ENCODE measurements around the gene UBQLN3.

UBQLN3 gene

DNA sequence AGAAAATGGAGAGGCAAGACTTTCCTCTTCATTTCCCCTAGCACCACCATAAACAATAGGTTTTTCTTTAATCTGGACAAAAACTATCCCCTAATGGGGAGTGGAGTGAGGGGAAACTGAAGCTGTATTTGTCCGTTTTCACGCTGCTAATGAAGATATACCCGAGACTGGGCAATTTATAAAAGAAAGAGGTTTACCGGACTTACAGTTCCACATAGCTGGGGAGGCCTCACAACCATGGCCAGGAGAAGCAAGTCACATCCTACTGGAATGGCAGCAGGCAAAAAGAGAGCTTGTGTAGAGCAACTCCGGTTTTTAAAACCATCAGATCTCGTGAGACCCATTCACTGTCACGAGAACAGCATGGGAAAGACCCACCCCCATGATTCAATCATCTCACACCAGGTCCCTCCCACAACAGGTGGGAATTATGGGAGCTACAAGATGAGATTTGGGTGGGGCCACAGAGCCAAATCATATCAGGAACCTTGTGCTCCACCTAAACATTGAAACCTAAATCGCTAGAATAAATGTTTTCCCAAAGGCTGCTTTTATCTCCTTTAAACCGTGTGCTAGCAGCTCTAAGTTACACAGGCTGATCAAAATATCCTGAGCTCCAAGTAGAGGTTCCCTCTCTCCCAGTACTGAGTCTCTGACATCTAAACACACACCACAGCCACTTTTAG is 4.3 kb downstream of the UBQLN3 start:
- no peak for DNase-seq

GRCh38 chr11:5504403-5504921 is 5.3 kb downstream of the UBQLN3 start:
- no peak for DNase-seq

GRCh38 chr11:5500393-5500801 is 9.4 kb downstream of the UBQLN3 start:
- DNase-seq: no peak

DNA sequence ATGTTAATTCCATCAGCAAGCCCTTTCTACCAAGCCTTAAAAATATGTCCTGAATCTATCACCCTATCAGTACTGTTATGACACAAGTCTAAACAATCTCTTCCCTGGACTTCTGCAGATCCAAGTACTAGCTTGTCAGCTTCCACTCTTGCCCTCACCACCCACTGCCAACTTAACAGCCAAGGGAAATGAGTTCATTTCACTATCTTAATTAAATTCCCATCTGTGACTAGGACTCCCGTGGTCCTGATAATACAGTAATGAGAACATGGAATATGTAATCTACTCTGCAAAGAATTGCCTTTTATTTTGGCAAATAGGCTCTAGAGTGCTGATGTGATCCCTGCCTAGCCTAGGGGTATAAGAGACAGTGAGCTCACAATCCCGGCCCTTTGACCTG is 10.1 kb downstream of the UBQLN3 start:
- no peak for DNase-seq

- no peak for DNase-seq
These were observed 20.0 kb downstream of the UBQLN3 start for GRCh38 chr11:5489576-5490357.

GRCh38 chr11:5488798-5489399 is 20.9 kb downstream of the UBQLN3 start:
- no peak for DNase-seq

GRCh38 chr11:5488385-5488784 is 21.4 kb downstream of the UBQLN3 start, which contains the start of gene OR52D1:
TSS of gene OR52D1 (plus strand) at chr11:5488685. CDS start at chr11:5488707, 22 bp downstream.
- no peak for DNase-seq

DNA sequence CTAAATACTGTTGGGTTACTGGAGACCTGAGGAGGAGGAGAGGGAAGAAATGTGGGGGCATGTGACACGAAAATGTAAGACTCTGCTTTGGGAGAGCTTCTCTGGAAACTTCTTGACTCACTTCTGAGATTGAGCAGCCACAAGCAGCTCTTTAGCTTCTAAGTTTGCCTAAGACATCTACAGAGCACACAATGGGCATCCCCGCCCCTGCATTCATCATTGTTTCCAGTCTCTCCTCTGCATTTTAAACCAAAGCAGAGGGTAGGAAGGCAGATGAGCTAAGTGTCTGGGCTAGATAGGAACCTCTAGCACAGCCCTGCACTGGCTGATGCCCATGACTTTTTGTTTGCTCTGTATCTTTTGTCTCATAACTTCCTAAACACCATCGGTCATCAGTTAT is 23.3 kb downstream of the UBQLN3 start:
- no peak for DNase-seq

GRCh38 chr11:5486003-5486402 is 23.8 kb downstream of the UBQLN3 start:
- no peak for DNase-seq

DNA sequence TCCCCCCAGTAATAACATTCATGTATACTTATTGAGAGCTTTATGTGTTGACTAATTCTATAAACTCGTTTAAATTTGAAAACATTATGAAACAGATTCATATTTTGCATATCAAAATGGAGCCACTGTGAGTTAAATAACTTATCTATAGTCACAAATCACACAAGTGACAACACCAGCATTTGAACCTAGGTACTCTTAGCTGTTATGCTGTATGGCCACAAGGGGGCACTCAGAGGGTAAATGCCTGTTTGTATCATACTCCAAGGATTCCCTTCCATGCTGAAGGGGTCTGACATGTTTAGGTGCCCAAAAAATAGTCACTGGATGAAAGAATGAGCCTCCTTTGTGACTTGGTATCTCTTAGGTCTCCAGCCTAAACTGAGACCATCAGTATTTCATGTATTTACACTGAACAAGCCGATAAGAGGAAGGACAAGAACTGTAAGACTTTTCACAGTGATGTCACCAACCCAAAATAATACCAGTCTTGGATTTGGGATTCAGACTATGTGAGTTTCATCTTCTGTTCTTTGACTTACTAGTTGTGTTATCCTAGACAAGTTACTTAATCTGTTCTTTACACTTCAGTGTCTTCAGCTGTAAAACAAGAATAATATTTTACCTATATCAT is 33.5 kb downstream of the UBQLN3 start:
- DNase-seq: peak; percentile 16 to 17

DNA sequence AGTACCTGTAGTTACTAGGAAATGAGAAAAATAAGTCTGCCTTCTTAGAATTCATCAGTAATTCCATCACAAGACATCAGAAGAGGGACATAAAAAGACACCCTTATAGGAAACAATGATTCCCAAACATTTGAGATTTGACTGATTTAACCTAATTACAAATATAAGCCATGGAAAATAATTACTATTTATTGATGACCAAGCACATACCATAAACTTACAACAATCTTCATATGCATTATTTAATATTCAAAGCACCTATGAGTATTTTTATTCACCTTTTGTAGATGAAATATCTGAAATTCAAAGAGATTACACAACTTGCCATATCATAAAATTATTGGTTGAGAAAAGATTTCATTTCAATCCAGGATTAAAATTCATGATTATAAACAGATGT is 35.8 kb downstream of the UBQLN3 start:
- no peak for DNase-seq

DNA sequence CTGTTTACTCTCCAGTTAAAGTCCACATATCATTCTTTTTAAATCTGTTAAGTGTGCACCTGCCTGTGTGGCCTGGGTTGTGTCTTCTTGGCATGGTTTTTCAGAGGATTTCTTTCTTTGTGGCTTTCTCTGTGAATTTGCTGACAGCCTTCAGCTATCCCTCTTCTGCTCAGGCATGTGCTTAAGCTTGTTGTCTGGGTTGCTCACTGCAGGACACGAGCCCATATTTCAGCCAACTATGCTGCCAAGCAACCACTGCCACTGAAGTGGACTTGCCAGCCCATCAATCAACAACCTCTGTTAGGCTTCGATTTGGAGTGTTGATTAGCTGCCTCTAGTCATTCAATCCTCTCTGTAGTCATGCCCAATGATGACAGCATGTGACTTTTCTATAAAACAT is 42.2 kb downstream of the UBQLN3 start:
- no peak for DNase-seq

GRCh38 chr11:5460983-5461621 is 48.7 kb downstream of the UBQLN3 start:
- no peak for DNase-seq

Data from stimulated activated CD4-positive, alpha-beta T cell treated with anti-CD3 and anti-CD28 coated beads, Interleukin-4, amount 100 ng/mL, for 4 hours (primary cell).